ENCODE results near the gene BABAM2. TPM values are rescaled to one million over a fixed set of nuclear protein-coding genes. Genes with fewer than 3 reads are reported as not detected.

Gene BABAM2
- total and polyA plus RNA-seq, 2 experiments from 2014 or later: 17.8 to 21.5 TPM

DNA sequence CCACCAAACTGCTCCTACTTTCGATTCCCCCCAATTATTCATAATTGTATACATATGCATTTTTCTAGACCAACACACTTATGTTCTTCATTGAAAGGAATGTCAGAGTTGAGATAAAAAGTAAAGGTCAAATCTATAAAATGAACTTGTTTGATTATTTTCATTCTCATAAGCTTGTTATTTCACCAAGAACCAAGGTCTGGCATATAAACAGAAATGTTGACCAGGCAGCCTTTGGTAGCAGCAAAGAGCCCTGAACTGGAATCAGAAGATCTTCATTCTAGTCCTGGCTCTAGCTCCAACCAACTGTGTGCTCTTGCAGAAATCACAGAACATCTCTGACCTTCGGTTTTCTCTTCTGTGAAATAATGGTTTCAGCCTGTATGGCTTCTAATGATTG is 43.2 kb upstream of the BABAM2 start:
- ATAC-seq (no peak), DNase-seq (ENCODE audit: low spot score) (no peak)
- H3K79me2 ChIP-seq (replicated peaks; ENCODE audit: insufficient read depth): no peaks in the 10 kb centered on the region
- no peak overlapping the region for H3K4me3 Mint-ChIP-seq
- no peak overlapping the region for H3K27ac Mint-ChIP-seq
- no peaks in the 10 kb centered on the region for H3K9me3 Mint-ChIP-seq
- H3K27me3 ChIP-seq (ENCODE audit: insufficient read depth): no peaks in the 10 kb centered on the region
- H2AFZ ChIP-seq: no peak overlapping the region
- H3K36me3 ChIP-seq (ENCODE audit: insufficient read depth): no peaks in the 10 kb centered on the region
- H3K4me3 ChIP-seq: no peak overlapping the region
- no peaks in the 10 kb centered on the region for H4K20me1 ChIP-seq (replicated peaks; ENCODE audit: insufficient read depth)
- no peaks in the 10 kb centered on the region for H3F3A ChIP-seq (replicated peaks; ENCODE audit: low read depth)
- no peak for TF ChIP-seq ZNF331 (CRISPR knock-in tag; IDR thresholded peaks at IDR 0.05; ENCODE audit: low read depth)
- TF ChIP-seq JUNB (IDR thresholded peaks at IDR 0.05; ENCODE audit: unreplicated experiment): no peak
- no peak for TF ChIP-seq EZH2phosphoT487 (IDR thresholded peaks at IDR 0.05; ENCODE audit: unreplicated experiment)
- no peak for TF ChIP-seq ZNF114 (CRISPR knock-in tag; IDR thresholded peaks at IDR 0.05)
- TF ChIP-seq CREB1 (CRISPR knock-in tag; IDR thresholded peaks at IDR 0.05; ENCODE audit: low read depth): no peak
- no peak for TF ChIP-seq EZH2 (IDR thresholded peaks at IDR 0.05; ENCODE audit: low read depth, unreplicated experiment)
- TF ChIP-seq, protein P1, sequence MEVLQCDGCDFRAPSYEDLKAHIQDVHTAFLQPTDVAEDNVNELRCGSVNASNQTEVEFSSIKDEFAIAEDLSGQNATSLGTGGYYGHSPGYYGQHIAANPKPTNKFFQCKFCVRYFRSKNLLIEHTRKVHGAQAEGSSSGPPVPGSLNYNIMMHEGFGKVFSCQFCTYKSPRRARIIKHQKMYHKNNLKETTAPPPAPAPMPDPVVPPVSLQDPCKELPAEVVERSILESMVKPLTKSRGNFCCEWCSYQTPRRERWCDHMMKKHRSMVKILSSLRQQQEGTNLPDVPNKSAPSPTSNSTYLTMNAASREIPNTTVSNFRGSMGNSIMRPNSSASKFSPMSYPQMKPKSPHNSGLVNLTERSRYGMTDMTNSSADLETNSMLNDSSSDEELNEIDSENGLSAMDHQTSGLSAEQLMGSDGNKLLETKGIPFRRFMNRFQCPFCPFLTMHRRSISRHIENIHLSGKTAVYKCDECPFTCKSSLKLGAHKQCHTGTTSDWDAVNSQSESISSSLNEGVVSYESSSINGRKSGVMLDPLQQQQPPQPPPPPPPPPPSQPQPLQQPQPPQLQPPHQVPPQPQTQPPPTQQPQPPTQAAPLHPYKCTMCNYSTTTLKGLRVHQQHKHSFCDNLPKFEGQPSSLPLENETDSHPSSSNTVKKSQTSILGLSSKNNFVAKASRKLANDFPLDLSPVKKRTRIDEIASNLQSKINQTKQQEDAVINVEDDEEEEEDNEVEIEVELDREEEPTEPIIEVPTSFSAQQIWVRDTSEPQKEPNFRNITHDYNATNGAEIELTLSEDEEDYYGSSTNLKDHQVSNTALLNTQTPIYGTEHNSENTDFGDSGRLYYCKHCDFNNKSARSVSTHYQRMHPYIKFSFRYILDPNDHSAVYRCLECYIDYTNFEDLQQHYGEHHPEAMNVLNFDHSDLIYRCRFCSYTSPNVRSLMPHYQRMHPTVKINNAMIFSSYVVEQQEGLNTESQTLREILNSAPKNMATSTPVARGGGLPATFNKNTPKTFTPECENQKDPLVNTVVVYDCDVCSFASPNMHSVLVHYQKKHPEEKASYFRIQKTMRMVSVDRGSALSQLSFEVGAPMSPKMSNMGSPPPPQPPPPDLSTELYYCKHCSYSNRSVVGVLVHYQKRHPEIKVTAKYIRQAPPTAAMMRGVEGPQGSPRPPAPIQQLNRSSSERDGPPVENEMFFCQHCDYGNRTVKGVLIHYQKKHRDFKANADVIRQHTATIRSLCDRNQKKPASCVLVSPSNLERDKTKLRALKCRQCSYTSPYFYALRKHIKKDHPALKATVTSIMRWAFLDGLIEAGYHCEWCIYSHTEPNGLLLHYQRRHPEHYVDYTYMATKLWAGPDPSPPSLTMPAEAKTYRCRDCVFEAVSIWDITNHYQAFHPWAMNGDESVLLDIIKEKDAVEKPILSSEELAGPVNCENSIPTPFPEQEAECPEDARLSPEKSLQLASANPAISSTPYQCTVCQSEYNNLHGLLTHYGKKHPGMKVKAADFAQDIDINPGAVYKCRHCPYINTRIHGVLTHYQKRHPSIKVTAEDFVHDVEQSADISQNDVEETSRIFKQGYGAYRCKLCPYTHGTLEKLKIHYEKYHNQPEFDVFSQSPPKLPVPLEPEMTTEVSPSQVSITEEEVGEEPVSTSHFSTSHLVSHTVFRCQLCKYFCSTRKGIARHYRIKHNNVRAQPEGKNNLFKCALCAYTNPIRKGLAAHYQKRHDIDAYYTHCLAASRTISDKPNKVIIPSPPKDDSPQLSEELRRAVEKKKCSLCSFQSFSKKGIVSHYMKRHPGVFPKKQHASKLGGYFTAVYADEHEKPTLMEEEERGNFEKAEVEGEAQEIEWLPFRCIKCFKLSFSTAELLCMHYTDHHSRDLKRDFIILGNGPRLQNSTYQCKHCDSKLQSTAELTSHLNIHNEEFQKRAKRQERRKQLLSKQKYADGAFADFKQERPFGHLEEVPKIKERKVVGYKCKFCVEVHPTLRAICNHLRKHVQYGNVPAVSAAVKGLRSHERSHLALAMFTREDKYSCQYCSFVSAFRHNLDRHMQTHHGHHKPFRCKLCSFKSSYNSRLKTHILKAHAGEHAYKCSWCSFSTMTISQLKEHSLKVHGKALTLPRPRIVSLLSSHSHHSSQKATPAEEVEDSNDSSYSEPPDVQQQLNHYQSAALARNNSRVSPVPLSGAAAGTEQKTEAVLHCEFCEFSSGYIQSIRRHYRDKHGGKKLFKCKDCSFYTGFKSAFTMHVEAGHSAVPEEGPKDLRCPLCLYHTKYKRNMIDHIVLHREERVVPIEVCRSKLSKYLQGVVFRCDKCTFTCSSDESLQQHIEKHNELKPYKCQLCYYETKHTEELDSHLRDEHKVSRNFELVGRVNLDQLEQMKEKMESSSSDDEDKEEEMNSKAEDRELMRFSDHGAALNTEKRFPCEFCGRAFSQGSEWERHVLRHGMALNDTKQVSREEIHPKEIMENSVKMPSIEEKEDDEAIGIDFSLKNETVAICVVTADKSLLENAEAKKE (CRISPR knock-in tag; IDR thresholded peaks at IDR 0.05): no peak
- TF ChIP-seq REST (IDR thresholded peaks at IDR 0.05; ENCODE audit: unreplicated experiment): no peak
- no peak for TF ChIP-seq NANOG (IDR thresholded peaks at IDR 0.05; ENCODE audit: borderline replicate concordance)
- TF ChIP-seq CTCF (conservative IDR thresholded peaks at IDR 0.05; ENCODE audit: low read depth in 2 of 2): no peak
- no peak for TF ChIP-seq ETS1 (IDR thresholded peaks at IDR 0.05)
- TF ChIP-seq POLR2AphosphoS5 (IDR thresholded peaks at IDR 0.05; ENCODE audit: low read depth): no peak
- no peak for TF ChIP-seq STAT1 (IDR thresholded peaks at IDR 0.05; ENCODE audit: unreplicated experiment)
- H3K9me2 ChIP-seq (ENCODE audit: insufficient read depth): no peaks in the 10 kb centered on the region
- no peaks in the 10 kb centered on the region for H3K4me1 ChIP-seq (ENCODE audit: insufficient read depth)
- H3K36me3 Mint-ChIP-seq (ENCODE audit: low read depth): no peaks in the 10 kb centered on the region
- H3K27ac ChIP-seq (ENCODE audit: low read depth): no peak overlapping the region
- no peak overlapping the region for H3K4me2 ChIP-seq
- H3K4me1 Mint-ChIP-seq: no peaks in the 10 kb centered on the region
- no peaks in the 10 kb centered on the region for H3K27me3 Mint-ChIP-seq (ENCODE audit: insufficient read depth, low read depth, poor library complexity)
